ENCODE measurements around the gene SETD2. TPM values are rescaled to one million over a fixed set of nuclear protein-coding genes. Genes with fewer than 3 reads are reported as not detected.
A peak's percentile ranks its signal among the peaks of the same experiment; 100 is the strongest.

The SETD2 gene
- total and polyA plus RNA-seq, 2 experiments from 2014 or later: 16.7 to 45.2 TPM

DNA sequence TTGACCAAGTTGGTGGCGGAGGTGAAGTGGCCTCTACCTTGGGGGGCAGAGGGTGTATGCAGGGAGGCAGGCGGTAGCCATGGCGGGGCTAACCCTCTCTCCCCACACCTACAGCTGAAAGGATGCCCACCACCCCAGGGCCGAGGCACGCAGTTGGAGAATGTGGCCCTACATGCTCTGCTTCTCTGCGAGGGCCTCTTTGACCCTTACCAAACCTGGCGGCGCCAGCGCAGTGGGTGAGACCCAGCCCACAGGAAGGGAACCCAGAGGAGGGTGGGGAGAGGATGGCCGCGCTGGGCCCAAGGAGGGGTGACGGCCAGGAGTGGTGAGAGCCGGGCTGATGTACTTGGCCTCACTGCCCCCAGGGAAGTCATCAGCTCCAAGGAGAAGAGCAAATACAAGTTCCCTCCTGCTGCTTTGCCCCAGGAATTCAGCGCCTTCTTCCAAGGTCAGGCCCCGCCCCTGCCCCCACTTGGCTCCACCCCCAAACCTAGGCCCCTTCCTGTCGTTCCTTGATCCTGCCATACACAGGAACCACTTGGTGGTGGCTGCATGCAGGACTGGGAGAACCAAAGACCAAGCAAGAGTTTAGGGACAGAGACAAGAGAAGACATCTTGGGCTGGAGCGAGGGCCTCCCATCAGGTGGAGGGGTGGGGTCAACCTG, 174.6 kb downstream of the SETD2 start:
- Histone ChIP-seq H3K4me1 (ENCODE audit: insufficient read depth) (peaks cover 12% of the 10 kb centered on the region), H3K36me3 (ENCODE audit: insufficient read depth) (no peaks in the 10 kb centered on the region), H3K4me2 (no peak overlapping the region), H2AFZ (no peak overlapping the region), H3K4me3 (no peak overlapping the region), H3K27ac (ENCODE audit: low read depth) (no peak overlapping the region), H4K20me1 (replicated peaks; ENCODE audit: insufficient read depth) (no peaks in the 10 kb centered on the region), H3K27me3 (ENCODE audit: insufficient read depth) (no peaks in the 10 kb centered on the region), H3F3A (replicated peaks; ENCODE audit: low read depth) (0 out of 2 replicates have a peak, but pooled peaks cover 4% of the 10 kb centered on the region), H3K79me2 (replicated peaks; ENCODE audit: insufficient read depth) (no peaks in the 10 kb centered on the region), H3K9me2 (ENCODE audit: insufficient read depth) (0 out of 2 replicates have a peak, but pooled peaks cover 4% of the 10 kb centered on the region)
- peaks cover 6% of the 10 kb centered on the region; the same call in 1 of the 3 replicates for H3K36me3 Mint-ChIP-seq (ENCODE audit: low read depth)
- peaks cover 36% of the 10 kb centered on the region for H3K4me1 Mint-ChIP-seq
- no peaks in the 10 kb centered on the region; the same call in 2 of the 3 replicates for H3K9me3 Mint-ChIP-seq
- H3K27me3 Mint-ChIP-seq (ENCODE audit: insufficient read depth, low read depth, poor library complexity): peaks cover 8% of the 10 kb centered on the region
- H3K27ac Mint-ChIP-seq: no peak overlapping the region
- H3K4me3 Mint-ChIP-seq: no peak overlapping the region
- no peak for TF ChIP-seq EZH2 (IDR thresholded peaks at IDR 0.05; ENCODE audit: low read depth, unreplicated experiment)
- no peak for TF ChIP-seq POLR2AphosphoS5 (IDR thresholded peaks at IDR 0.05; ENCODE audit: low read depth)
- no peak for TF ChIP-seq JUNB (IDR thresholded peaks at IDR 0.05; ENCODE audit: unreplicated experiment)
- peak; percentile 5; the same call in 1 of the 3 replicates for ATAC-seq
- DNase-seq (ENCODE audit: low spot score): peak; percentile 53

DNA sequence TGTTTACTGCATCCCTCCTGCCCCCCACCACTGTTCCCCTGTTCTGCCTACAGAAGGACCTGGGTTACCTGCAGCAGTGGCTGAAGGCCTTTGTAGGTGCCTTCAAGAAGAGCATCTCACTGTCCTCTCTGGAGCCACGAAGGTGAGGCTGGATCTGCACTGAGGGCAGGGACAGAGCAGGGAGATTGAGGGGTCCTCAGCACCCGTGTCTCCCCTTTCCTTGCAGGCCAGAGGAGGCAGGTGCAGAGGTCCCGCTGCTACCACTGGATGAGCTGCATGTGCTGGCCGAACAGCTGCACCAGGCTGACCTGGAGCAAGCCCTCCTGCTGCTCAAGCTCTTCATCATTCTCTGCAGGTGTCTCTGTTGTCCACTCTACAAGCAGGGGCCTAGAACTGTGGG, 175.3 kb downstream of the SETD2 start:
- no peak for ATAC-seq
- H2AFZ ChIP-seq: no peak overlapping the region
- no peak overlapping the region; the same call in 1 of the 2 replicates for H3K4me2 ChIP-seq
- Mint-ChIP-seq H3K4me3 (no peak overlapping the region), H3K27ac (peak overlapping the region; percentile 56; the same call in 1 of the 2 replicates), H3K9me3 (no peaks in the 10 kb centered on the region; the same call in 2 of the 3 replicates), H3K4me1 (peaks cover 36% of the 10 kb centered on the region), H3K36me3 (ENCODE audit: low read depth) (peaks cover 6% of the 10 kb centered on the region; the same call in 1 of the 3 replicates), H3K27me3 (ENCODE audit: insufficient read depth, low read depth, poor library complexity) (peaks cover 10% of the 10 kb centered on the region)
- 0 out of 2 replicates have a peak, but pooled peaks cover 4% of the 10 kb centered on the region for H3F3A ChIP-seq (replicated peaks; ENCODE audit: low read depth)
- DNase-seq (ENCODE audit: low spot score): no peak
- no peaks in the 10 kb centered on the region; the same call in 1 of the 2 replicates for H4K20me1 ChIP-seq (replicated peaks; ENCODE audit: insufficient read depth)
- no peaks in the 10 kb centered on the region for H3K36me3 ChIP-seq (ENCODE audit: insufficient read depth)
- H3K4me3 ChIP-seq: no peak overlapping the region
- H3K27ac ChIP-seq (ENCODE audit: low read depth): no peak overlapping the region
- H3K4me1 ChIP-seq (ENCODE audit: insufficient read depth): peaks cover 12% of the 10 kb centered on the region
- 0 out of 2 replicates have a peak, but pooled peaks cover 4% of the 10 kb centered on the region for H3K9me2 ChIP-seq (ENCODE audit: insufficient read depth)
- no peaks in the 10 kb centered on the region for H3K27me3 ChIP-seq (ENCODE audit: insufficient read depth)
- no peaks in the 10 kb centered on the region for H3K79me2 ChIP-seq (replicated peaks; ENCODE audit: insufficient read depth)
- TF ChIP-seq POLR2AphosphoS5 (IDR thresholded peaks at IDR 0.05; ENCODE audit: low read depth) (no peak), CREB1 (CRISPR knock-in tag; IDR thresholded peaks at IDR 0.05; ENCODE audit: low read depth) (no peak), JUNB (IDR thresholded peaks at IDR 0.05; ENCODE audit: unreplicated experiment) (no peak), NANOG (IDR thresholded peaks at IDR 0.05; ENCODE audit: borderline replicate concordance) (no peak), ZNF331 (CRISPR knock-in tag; IDR thresholded peaks at IDR 0.05; ENCODE audit: low read depth) (no peak), EZH2 (IDR thresholded peaks at IDR 0.05; ENCODE audit: low read depth, unreplicated experiment) (no peak), EZH2phosphoT487 (IDR thresholded peaks at IDR 0.05; ENCODE audit: unreplicated experiment) (no peak)
- TF ChIP-seq, protein P1, sequence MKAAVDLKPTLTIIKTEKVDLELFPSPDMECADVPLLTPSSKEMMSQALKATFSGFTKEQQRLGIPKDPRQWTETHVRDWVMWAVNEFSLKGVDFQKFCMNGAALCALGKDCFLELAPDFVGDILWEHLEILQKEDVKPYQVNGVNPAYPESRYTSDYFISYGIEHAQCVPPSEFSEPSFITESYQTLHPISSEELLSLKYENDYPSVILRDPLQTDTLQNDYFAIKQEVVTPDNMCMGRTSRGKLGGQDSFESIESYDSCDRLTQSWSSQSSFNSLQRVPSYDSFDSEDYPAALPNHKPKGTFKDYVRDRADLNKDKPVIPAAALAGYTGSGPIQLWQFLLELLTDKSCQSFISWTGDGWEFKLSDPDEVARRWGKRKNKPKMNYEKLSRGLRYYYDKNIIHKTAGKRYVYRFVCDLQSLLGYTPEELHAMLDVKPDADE (IDR thresholded peaks at IDR 0.05): no peak
- TF ChIP-seq, protein P2, sequence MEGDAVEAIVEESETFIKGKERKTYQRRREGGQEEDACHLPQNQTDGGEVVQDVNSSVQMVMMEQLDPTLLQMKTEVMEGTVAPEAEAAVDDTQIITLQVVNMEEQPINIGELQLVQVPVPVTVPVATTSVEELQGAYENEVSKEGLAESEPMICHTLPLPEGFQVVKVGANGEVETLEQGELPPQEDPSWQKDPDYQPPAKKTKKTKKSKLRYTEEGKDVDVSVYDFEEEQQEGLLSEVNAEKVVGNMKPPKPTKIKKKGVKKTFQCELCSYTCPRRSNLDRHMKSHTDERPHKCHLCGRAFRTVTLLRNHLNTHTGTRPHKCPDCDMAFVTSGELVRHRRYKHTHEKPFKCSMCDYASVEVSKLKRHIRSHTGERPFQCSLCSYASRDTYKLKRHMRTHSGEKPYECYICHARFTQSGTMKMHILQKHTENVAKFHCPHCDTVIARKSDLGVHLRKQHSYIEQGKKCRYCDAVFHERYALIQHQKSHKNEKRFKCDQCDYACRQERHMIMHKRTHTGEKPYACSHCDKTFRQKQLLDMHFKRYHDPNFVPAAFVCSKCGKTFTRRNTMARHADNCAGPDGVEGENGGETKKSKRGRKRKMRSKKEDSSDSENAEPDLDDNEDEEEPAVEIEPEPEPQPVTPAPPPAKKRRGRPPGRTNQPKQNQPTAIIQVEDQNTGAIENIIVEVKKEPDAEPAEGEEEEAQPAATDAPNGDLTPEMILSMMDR (conservative IDR thresholded peaks at IDR 0.05; ENCODE audit: low read depth in 2 of 2): no peak
- TF ChIP-seq, protein P3, sequence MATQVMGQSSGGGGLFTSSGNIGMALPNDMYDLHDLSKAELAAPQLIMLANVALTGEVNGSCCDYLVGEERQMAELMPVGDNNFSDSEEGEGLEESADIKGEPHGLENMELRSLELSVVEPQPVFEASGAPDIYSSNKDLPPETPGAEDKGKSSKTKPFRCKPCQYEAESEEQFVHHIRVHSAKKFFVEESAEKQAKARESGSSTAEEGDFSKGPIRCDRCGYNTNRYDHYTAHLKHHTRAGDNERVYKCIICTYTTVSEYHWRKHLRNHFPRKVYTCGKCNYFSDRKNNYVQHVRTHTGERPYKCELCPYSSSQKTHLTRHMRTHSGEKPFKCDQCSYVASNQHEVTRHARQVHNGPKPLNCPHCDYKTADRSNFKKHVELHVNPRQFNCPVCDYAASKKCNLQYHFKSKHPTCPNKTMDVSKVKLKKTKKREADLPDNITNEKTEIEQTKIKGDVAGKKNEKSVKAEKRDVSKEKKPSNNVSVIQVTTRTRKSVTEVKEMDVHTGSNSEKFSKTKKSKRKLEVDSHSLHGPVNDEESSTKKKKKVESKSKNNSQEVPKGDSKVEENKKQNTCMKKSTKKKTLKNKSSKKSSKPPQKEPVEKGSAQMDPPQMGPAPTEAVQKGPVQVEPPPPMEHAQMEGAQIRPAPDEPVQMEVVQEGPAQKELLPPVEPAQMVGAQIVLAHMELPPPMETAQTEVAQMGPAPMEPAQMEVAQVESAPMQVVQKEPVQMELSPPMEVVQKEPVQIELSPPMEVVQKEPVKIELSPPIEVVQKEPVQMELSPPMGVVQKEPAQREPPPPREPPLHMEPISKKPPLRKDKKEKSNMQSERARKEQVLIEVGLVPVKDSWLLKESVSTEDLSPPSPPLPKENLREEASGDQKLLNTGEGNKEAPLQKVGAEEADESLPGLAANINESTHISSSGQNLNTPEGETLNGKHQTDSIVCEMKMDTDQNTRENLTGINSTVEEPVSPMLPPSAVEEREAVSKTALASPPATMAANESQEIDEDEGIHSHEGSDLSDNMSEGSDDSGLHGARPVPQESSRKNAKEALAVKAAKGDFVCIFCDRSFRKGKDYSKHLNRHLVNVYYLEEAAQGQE (IDR thresholded peaks at IDR 0.05; ENCODE audit: unreplicated experiment): no peak

Data from GM23338 (cell line).